Fibroblast of mammary gland (primary cell): ENCODE results near the gene TCF7L1.
"Not testable (repeated sequence)": the region's sequence is repeated elsewhere in the genome, so short reads cannot be mapped to it uniquely, and the experiment has no call there.

Source experiments
- DNase-seq: peaks from one replicate; pipeline ENCODE4 v3.0.0-alpha.2; 2010; ENCODE audit warnings: low read depth
- H3K4me3 ChIP-seq: 2 replicates; pipeline ENCODE4 v1.5.1; 2011; ENCODE audit warnings: low read depth, mild to moderate bottlenecking, low read length, moderate library complexity; ENCODE audit not compliant: control insufficient read depth
- CTCF ChIP-seq: conservative IDR thresholded peaks from 2 replicates; pipeline ENCODE4 v1.5.1; 2011; ENCODE audit warnings: low read depth, low read length, inconsistent platforms; ENCODE audit not compliant: control insufficient read depth, insufficient read depth

The TCF7L1 gene

GRCh38 chr2:85334928-85335327, 201.7 kb downstream of the TCF7L1 start:
- TF ChIP-seq CTCF = no peak
- DNase-seq = no peak
- H3K4me3 ChIP-seq = no peak overlapping the region

- no peak overlapping the region for H3K4me3 ChIP-seq
- TF ChIP-seq CTCF = no peak
Observed at GRCh38 chr2:85340034-85340892, 207.1 kb downstream of the TCF7L1 start.

GRCh38 chr2:85341269-85342029, 208.3 kb downstream of the TCF7L1 start:
- no peak for TF ChIP-seq CTCF
- DNase-seq = no peak
- H3K4me3 ChIP-seq = no peak overlapping the region

More at GRCh38 chr2:85340034-85340892, 207.1 kb downstream of the TCF7L1 start:
- DNase-seq = no peak

- no peak for DNase-seq
- TF ChIP-seq CTCF = no peak
Observed at GRCh38 chr2:85342156-85342555, 209.0 kb downstream of the TCF7L1 start.

GRCh38 chr2:85343207-85343895, 210.2 kb downstream of the TCF7L1 start:
- DNase-seq, H3K4me3 ChIP-seq: not testable (repeated sequence)

More at GRCh38 chr2:85342156-85342555, 209.0 kb downstream of the TCF7L1 start:
- no peak overlapping the region for H3K4me3 ChIP-seq

GRCh38 chr2:85344356-85344954, 211.3 kb downstream of the TCF7L1 start:
- TF ChIP-seq CTCF = no peak
- H3K4me3 ChIP-seq = no peak overlapping the region
- no peak for DNase-seq
